ENCODE data around the gene TRAFD1.

Gene TRAFD1

GRCh38 chr12:112194601-112195247 lies 69.4 kb downstream of the TRAFD1 start:
- TF ChIP-seq, protein P1, sequence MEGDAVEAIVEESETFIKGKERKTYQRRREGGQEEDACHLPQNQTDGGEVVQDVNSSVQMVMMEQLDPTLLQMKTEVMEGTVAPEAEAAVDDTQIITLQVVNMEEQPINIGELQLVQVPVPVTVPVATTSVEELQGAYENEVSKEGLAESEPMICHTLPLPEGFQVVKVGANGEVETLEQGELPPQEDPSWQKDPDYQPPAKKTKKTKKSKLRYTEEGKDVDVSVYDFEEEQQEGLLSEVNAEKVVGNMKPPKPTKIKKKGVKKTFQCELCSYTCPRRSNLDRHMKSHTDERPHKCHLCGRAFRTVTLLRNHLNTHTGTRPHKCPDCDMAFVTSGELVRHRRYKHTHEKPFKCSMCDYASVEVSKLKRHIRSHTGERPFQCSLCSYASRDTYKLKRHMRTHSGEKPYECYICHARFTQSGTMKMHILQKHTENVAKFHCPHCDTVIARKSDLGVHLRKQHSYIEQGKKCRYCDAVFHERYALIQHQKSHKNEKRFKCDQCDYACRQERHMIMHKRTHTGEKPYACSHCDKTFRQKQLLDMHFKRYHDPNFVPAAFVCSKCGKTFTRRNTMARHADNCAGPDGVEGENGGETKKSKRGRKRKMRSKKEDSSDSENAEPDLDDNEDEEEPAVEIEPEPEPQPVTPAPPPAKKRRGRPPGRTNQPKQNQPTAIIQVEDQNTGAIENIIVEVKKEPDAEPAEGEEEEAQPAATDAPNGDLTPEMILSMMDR (IDR thresholded peaks at IDR 0.05; ENCODE audit: insufficient read depth, low read depth, low read length, missing control alignments) = no peak
- no peak for DNase-seq (ENCODE audit: low read depth)
- H3K4me3 ChIP-seq (ENCODE audit: low read length) = no peak overlapping the region

- DNase-seq (ENCODE audit: low read depth) = no peak
- H3K4me3 ChIP-seq (ENCODE audit: low read length) = no peak overlapping the region
- TF ChIP-seq, protein P1 (IDR thresholded peaks at IDR 0.05; ENCODE audit: insufficient read depth, low read depth, low read length, missing control alignments) = no peak
These were observed 71.0 kb downstream of the TRAFD1 start for GRCh38 chr12:112196196-112196875.

GRCh38 chr12:112198120-112198733 lies 72.9 kb downstream of the TRAFD1 start:
- peak; percentile 69 for DNase-seq (ENCODE audit: low read depth)
- no peak overlapping the region for H3K4me3 ChIP-seq (ENCODE audit: low read length)
- TF ChIP-seq, protein P1 (IDR thresholded peaks at IDR 0.05; ENCODE audit: insufficient read depth, low read depth, low read length, missing control alignments) = peak; percentile 78

DNA sequence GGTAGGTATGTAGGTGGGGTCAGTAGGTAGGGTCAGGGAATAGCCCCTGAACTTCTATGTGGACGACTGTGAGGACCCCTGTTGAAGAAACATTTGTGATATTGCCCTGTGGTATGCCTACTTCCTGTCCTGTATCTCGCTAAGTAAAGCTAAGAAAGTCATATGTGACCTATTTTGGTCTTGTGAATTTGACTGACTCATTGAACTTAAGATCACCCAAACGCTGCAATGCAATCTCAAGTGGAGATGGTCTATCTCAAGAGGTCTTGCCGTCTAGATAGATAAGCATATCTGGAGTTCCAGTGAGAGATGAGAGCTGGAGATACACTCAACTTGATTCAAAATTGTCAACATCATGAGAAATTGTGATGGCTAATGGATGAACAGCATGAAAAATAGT lies 73.8 kb downstream of the TRAFD1 start:
- no peak overlapping the region for H3K4me3 ChIP-seq (ENCODE audit: low read length)
- TF ChIP-seq, protein P1 (IDR thresholded peaks at IDR 0.05; ENCODE audit: insufficient read depth, low read depth, low read length, missing control alignments) = no peak
- DNase-seq (ENCODE audit: low read depth) = no peak

All from epithelial cell of esophagus (primary cell).